Natural killer cell treated with Interleukin-12 subunit alpha and Interleukin-12 subunit beta and Interleukin-15 and Interleukin-18, amount 100 ng/mL, for 72 hours (primary cell): ENCODE data around the gene MAP3K1. TPM values are rescaled to one million over a fixed set of nuclear protein-coding genes. Genes with fewer than 3 reads are reported as not detected.

Source experiments
- ATAC-seq, 2 donors: fragments of 150-1000 bp; cut with Tn5 transposase in 1 of 2; sonication (Bioruptor Pico), chemical (Tn5 transposase) in 1 of 2; 2 replicates each; pipeline ENCODE4 v1.10.0; 2021
- DNase-seq: peaks from one replicate; pipeline ENCODE4 v3.0.0; 2022; ENCODE audit warnings: low spot score
- H3K27ac Mint-ChIP-seq, 2 donors: 1 replicate in 1 of 2; 2 replicates in 1 of 2; pipeline ENCODE4 v1.8.0; 2022; ENCODE audit warnings: mixed read lengths in 2 of 2, mild to moderate bottlenecking in 1 of 2, moderate library complexity in 1 of 2
- H3K27me3 Mint-ChIP-seq, 2 donors: 1 replicate in 1 of 2; 2 replicates in 1 of 2; pipeline ENCODE4 v1.8.0; 2022; ENCODE audit warnings: mixed read lengths in 2 of 2
- H3K36me3 Mint-ChIP-seq: one replicate; pipeline ENCODE4 v1.8.0; 2022; ENCODE audit warnings: mixed read lengths
- H3K4me1 Mint-ChIP-seq, 2 donors: 1 replicate in 1 of 2; 2 replicates in 1 of 2; pipeline ENCODE4 v1.8.0; 2022; ENCODE audit warnings: low read depth in 2 of 2, mixed read lengths in 2 of 2, mild to moderate bottlenecking in 1 of 2
- H3K4me3 Mint-ChIP-seq: one replicate; pipeline ENCODE4 v1.8.0; 2022; ENCODE audit warnings: mixed read lengths
- H3K9me3 Mint-ChIP-seq: 2 replicates; pipeline ENCODE4 v1.8.0; 2022; ENCODE audit warnings: mixed read lengths
- total RNA-seq, 2 donors: library from RNA; stranded (reverse); gene quantifications; one replicate each; pipeline ENCODE4 v1.2.3, GENCODE V29; 2022

Gene MAP3K1
- total RNA-seq, 2 donors from 2014 or later, result 11.1 to 16.3 TPM

GRCh38 chr5:56845277-56845676 is 29.9 kb downstream of the MAP3K1 start:
- H3K27ac Mint-ChIP-seq, result no peak overlapping the region
- no peaks in the 10 kb centered on the region for H3K36me3 Mint-ChIP-seq
- no peaks in the 10 kb centered on the region for H3K27me3 Mint-ChIP-seq
- DNase-seq, result no peak
- peaks cover 40 to 44% of the 10 kb centered on the region in 2 donors for H3K4me1 Mint-ChIP-seq
- ATAC-seq, result peak in 1 of 2 donors; percentile 63
- no peaks in the 10 kb centered on the region for H3K9me3 Mint-ChIP-seq
- no peak overlapping the region for H3K4me3 Mint-ChIP-seq

GRCh38 chr5:56845904-56846480 is 30.6 kb downstream of the MAP3K1 start:
- Mint-ChIP-seq H3K36me3 (no peaks in the 10 kb centered on the region), H3K4me3 (no peak overlapping the region), H3K27ac (peak overlapping the region in 1 of 2 donors; percentile 44), H3K4me1 (peaks cover 40 to 42% of the 10 kb centered on the region in 2 donors), H3K27me3 (no peaks in the 10 kb centered on the region), H3K9me3 (no peaks in the 10 kb centered on the region)
- DNase-seq (no peak), ATAC-seq (no peak)

- ATAC-seq (no peak), DNase-seq (no peak)
- Mint-ChIP-seq H3K36me3 (no peaks in the 10 kb centered on the region), H3K4me3 (no peak overlapping the region), H3K27me3 (no peaks in the 10 kb centered on the region), H3K27ac (peak overlapping the region in 1 of 2 donors; percentile 29), H3K9me3 (no peaks in the 10 kb centered on the region), H3K4me1 (peaks cover 47 to 49% of the 10 kb centered on the region in 2 donors)
These were observed 32.9 kb downstream of the MAP3K1 start for GRCh38 chr5:56848206-56848605.

- H3K36me3 Mint-ChIP-seq, result no peaks in the 10 kb centered on the region
- peak overlapping the region; percentile 76 for H3K4me3 Mint-ChIP-seq
- no peak for DNase-seq
- H3K4me1 Mint-ChIP-seq, result peaks cover 49 to 57% of the 10 kb centered on the region in 2 donors
- peak; percentile 70 to 81 for ATAC-seq
- peak overlapping the region; percentile 71 to 91 for H3K27ac Mint-ChIP-seq
- no peaks in the 10 kb centered on the region for H3K27me3 Mint-ChIP-seq
- no peaks in the 10 kb centered on the region for H3K9me3 Mint-ChIP-seq
These were observed 34.3 kb downstream of the MAP3K1 start for GRCh38 chr5:56849671-56850070.

- H3K36me3 Mint-ChIP-seq, result no peaks in the 10 kb centered on the region
- H3K9me3 Mint-ChIP-seq, result no peaks in the 10 kb centered on the region
- DNase-seq, result no peak
- ATAC-seq, result no peak
- H3K4me3 Mint-ChIP-seq, result peak overlapping the region; percentile 76
- H3K4me1 Mint-ChIP-seq, result peaks cover 51 to 62% of the 10 kb centered on the region in 2 donors
- H3K27me3 Mint-ChIP-seq, result no peaks in the 10 kb centered on the region
- H3K27ac Mint-ChIP-seq, result peak overlapping the region in 1 of 2 donors; percentile 91
These were observed 35.1 kb downstream of the MAP3K1 start for GRCh38 chr5:56850423-56850822.

- Mint-ChIP-seq H3K9me3 (no peaks in the 10 kb centered on the region), H3K27me3 (no peaks in the 10 kb centered on the region), H3K27ac (peak overlapping the region; percentile 57 to 68), H3K4me1 (peaks cover 46 to 62% of the 10 kb centered on the region in 2 donors), H3K4me3 (peak overlapping the region; percentile 55), H3K36me3 (no peaks in the 10 kb centered on the region)
- ATAC-seq (no peak), DNase-seq (no peak)
These were observed 36.1 kb downstream of the MAP3K1 start for GRCh38 chr5:56851258-56851941.

- Mint-ChIP-seq H3K9me3 (no peaks in the 10 kb centered on the region), H3K27me3 (no peaks in the 10 kb centered on the region), H3K4me1 (peaks cover 43 to 56% of the 10 kb centered on the region in 2 donors), H3K4me3 (peak overlapping the region; percentile 55), H3K27ac (peak overlapping the region; percentile 57 to 68), H3K36me3 (no peaks in the 10 kb centered on the region)
- no peak for ATAC-seq
- DNase-seq, result no peak
These were observed 37.1 kb downstream of the MAP3K1 start for GRCh38 chr5:56852228-56853000.

- Mint-ChIP-seq H3K27ac (peak overlapping the region in 1 of 2 donors; percentile 38), H3K4me3 (no peak overlapping the region), H3K36me3 (no peaks in the 10 kb centered on the region), H3K4me1 (peaks cover 42 to 50% of the 10 kb centered on the region in 2 donors), H3K9me3 (no peaks in the 10 kb centered on the region), H3K27me3 (no peaks in the 10 kb centered on the region)
- DNase-seq (no peak), ATAC-seq (no peak)
These were observed 38.3 kb downstream of the MAP3K1 start for GRCh38 chr5:56853698-56854097.

GRCh38 chr5:56854920-56855319 is 39.6 kb downstream of the MAP3K1 start:
- DNase-seq (no peak), ATAC-seq (no peak)
- Mint-ChIP-seq H3K4me3 (no peak overlapping the region), H3K27me3 (no peaks in the 10 kb centered on the region), H3K4me1 (peaks cover 36 to 42% of the 10 kb centered on the region in 2 donors), H3K36me3 (no peaks in the 10 kb centered on the region), H3K9me3 (no peaks in the 10 kb centered on the region), H3K27ac (peak overlapping the region; percentile 28 to 56)

GRCh38 chr5:56856541-56857178 is 41.3 kb downstream of the MAP3K1 start:
- Mint-ChIP-seq H3K9me3 (no peaks in the 10 kb centered on the region), H3K4me1 (peaks cover 27 to 34% of the 10 kb centered on the region in 2 donors), H3K36me3 (peaks cover 5% of the 10 kb centered on the region), H3K27me3 (no peaks in the 10 kb centered on the region), H3K27ac (peak overlapping the region in 1 of 2 donors; percentile 0), H3K4me3 (no peak overlapping the region)
- DNase-seq (no peak), ATAC-seq (no peak)

GRCh38 chr5:56858777-56859442 is 43.6 kb downstream of the MAP3K1 start:
- H3K4me1 Mint-ChIP-seq, result peaks cover 16 to 18% of the 10 kb centered on the region in 2 donors
- DNase-seq, result no peak
- ATAC-seq, result no peak
- no peak overlapping the region for H3K4me3 Mint-ChIP-seq
- H3K36me3 Mint-ChIP-seq, result peaks cover 5% of the 10 kb centered on the region
- H3K27me3 Mint-ChIP-seq, result no peaks in the 10 kb centered on the region
- H3K9me3 Mint-ChIP-seq, result no peaks in the 10 kb centered on the region
- peak overlapping the region in 1 of 2 donors; percentile 27 for H3K27ac Mint-ChIP-seq

- ATAC-seq (no peak), DNase-seq (no peak)
- Mint-ChIP-seq H3K4me3 (no peak overlapping the region), H3K27ac (no peak overlapping the region), H3K27me3 (no peaks in the 10 kb centered on the region), H3K36me3 (peaks cover 5% of the 10 kb centered on the region), H3K4me1 (peaks cover 0 to 6% of the 10 kb centered on the region in 2 donors), H3K9me3 (no peaks in the 10 kb centered on the region)
These were observed 46.6 kb downstream of the MAP3K1 start for GRCh38 chr5:56861893-56862485.

GRCh38 chr5:56862909-56863308 is 47.6 kb downstream of the MAP3K1 start:
- no peaks in the 10 kb centered on the region for H3K9me3 Mint-ChIP-seq
- H3K27ac Mint-ChIP-seq, result no peak overlapping the region
- H3K4me3 Mint-ChIP-seq, result no peak overlapping the region
- H3K27me3 Mint-ChIP-seq, result no peaks in the 10 kb centered on the region
- H3K36me3 Mint-ChIP-seq, result peaks cover 5% of the 10 kb centered on the region
- no peak for ATAC-seq
- H3K4me1 Mint-ChIP-seq, result peaks cover 0 to 6% of the 10 kb centered on the region in 2 donors
- no peak for DNase-seq
